ENCODE data around the gene DIP2C.

DNA sequence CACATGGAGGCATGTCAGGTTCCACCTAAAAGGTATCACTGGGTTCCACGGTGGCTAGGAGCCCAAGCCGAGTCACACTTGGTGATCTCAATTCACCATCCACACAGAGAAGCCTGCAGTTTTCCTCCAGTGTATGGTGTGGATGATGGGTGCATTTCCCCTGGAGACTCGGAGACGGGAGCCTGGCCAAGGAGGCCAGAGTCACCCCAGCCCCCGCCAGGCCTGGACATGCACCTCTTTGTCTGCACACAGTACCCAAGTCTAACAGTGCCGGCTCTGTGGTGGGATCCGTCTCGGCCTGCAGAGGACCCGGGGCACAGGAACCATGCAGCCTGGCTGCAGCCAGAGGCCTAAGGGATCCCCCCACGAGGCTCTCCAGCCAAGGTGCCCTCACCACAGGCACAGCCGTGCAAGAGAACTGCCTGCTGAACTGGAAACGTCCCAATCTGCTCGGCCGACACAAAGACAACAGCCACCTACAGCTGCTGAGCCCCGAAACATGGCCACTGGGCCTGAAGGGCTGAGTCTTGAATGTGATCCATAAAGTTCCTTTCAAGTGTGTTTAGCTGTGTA is 75.2 kb downstream of the DIP2C start:
- TF ChIP-seq, protein P1, sequence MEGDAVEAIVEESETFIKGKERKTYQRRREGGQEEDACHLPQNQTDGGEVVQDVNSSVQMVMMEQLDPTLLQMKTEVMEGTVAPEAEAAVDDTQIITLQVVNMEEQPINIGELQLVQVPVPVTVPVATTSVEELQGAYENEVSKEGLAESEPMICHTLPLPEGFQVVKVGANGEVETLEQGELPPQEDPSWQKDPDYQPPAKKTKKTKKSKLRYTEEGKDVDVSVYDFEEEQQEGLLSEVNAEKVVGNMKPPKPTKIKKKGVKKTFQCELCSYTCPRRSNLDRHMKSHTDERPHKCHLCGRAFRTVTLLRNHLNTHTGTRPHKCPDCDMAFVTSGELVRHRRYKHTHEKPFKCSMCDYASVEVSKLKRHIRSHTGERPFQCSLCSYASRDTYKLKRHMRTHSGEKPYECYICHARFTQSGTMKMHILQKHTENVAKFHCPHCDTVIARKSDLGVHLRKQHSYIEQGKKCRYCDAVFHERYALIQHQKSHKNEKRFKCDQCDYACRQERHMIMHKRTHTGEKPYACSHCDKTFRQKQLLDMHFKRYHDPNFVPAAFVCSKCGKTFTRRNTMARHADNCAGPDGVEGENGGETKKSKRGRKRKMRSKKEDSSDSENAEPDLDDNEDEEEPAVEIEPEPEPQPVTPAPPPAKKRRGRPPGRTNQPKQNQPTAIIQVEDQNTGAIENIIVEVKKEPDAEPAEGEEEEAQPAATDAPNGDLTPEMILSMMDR (IDR thresholded peaks at IDR 0.05) = no peak
- TF ChIP-seq POLR2A (IDR thresholded peaks at IDR 0.05) = no peak
